OCI-M1 (cell line): ENCODE data around the gene PLA2G12A.

ENCODE experiments used
- DNase-seq: peaks from one replicate; lab custom pipeline; 2025; lab: John Stamatoyannopoulos, UW

Gene PLA2G12A

GRCh38 chr4:109676886-109677285 lies 53.0 kb downstream of the PLA2G12A start:
- peak; percentile 3 for DNase-seq

- no peak for DNase-seq
Measured at GRCh38 chr4:109675843-109676242, 54.0 kb downstream of the PLA2G12A start.

DNA sequence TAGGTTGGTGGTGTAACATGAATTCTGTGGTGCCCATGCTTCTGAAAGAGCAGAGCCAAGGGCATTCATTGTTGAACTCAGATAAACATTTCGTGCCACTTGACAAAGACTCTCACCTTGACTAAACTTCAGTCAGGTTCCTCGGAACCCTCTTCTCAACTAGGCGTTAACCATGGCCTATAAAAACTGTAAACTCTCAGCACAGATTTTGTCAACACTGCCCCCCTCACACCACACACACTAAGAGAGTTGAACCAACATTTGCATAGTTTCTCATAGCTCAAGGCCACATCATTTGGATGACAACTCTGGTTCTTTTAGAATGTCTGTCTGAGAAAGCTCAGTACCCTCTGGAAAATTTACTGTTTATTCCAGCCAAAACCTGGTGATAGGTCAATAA lies 54.7 kb downstream of the PLA2G12A start:
- no peak for DNase-seq

DNA sequence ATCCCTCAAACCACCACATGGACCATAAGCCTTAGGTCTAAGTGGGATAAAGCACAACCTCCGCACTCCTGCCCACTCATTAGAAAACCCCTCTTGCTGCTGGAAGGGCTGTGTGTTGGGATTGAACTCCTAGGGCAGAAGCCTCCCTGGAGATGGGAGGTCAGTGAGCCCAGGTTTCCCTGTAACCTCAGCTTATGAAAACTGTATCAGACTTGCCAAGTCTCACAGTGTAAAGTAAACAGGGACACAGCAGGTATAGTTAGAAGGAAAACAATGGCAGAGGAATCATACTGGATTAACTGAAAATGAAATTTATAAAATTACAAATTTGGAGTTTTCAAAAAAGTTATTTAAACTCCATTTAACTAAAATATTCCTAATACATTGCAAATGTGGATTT lies 56.6 kb downstream of the PLA2G12A start:
- DNase-seq, result no peak

- peak; percentile 28 for DNase-seq
Measured at GRCh38 chr4:109672169-109672930, 57.5 kb downstream of the PLA2G12A start.

DNA sequence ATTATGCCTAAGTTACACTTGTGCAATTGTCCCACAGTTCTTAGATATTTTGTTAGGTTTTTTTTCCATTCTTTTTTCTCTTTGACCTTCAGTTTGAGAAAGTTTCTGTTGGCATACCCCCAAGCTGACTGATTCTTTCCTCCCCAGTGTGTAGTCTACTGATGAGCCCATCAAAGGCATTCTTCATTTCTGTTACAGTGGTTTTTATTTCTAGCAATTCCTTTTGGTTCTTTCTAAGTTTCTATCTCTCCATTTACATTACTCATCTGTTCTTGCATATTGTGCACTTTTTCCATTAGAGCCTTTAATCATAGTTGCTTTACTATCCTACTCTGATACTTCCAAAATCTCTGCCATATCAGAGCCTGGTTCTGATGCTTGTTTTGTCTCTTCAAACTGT lies 58.5 kb downstream of the PLA2G12A start:
- DNase-seq, result no peak

- DNase-seq, result no peak
Measured at GRCh38 chr4:109665783-109666485, 63.9 kb downstream of the PLA2G12A start.

DNA sequence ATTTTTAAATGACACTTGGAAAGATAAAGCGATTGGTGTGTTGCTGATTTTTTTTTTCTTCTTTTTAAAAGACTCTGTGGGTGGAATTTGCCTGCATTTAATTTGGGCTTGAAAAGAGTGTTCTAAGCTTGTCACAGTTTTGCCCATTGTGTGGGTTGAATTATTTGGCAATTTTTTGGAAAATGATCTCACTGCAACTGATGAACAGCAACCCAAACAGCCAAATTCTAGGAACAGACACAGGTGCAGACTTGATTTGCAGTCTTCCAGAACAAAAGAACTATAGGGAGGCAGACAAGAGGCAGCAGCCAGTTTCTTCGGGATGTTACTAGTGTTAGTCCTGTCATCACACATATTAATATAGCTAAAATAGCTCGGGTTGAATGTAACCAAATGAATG lies 67.1 kb downstream of the PLA2G12A start:
- no peak for DNase-seq

DNA sequence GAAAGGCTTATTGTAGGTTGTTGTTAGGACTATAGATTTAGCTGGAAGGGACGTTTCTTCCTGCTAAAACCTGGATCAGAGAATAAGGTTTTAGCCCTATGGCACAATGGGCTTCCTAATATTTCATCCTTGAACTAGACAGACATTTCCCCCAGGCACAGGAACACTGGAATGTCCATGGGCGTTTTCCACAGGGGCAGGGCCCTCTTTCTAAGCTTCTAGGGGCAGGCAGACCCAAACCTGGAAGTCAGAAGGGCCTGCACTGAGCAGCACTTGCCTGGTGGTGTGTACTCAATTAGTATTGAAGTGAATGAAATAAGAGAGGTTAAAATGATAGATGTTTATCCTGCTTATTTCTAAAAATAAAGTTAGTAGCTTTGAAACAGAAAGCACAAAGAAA lies 67.8 kb downstream of the PLA2G12A start:
- DNase-seq, result no peak
